A673 (cell line): ENCODE data around the gene CRELD2. TPM values are rescaled to one million over a fixed set of nuclear protein-coding genes. Genes with fewer than 3 reads are reported as not detected.

ENCODE experiments used
- BruUV-seq: library from RNA; stranded (reverse); fragments of 400-500 nt; replicated peaks from 2 replicates; lab custom pipeline; 2021; lab: Mats Ljungman, UMichigan
- CTCF ChIA-PET: fragments of 300-600 bp; sonication (Branson Sonifier 250); formaldehyde crosslinking; loops from one replicate; lab custom pipeline; 2022; ENCODE audit warnings: antibody characterized with exemption; lab: Charles Lee
- POLR2A ChIA-PET: fragments of 300-600 bp; sonication (Branson Sonifier 250); formaldehyde crosslinking; loops from one replicate; lab custom pipeline; 2022; ENCODE audit warnings: antibody characterized with exemption; ENCODE audit not compliant: low non-redundant PET; lab: Charles Lee
- DNase-seq: peaks from one replicate; pipeline ENCODE4 v3.0.0-alpha.2; 2015; ENCODE audit warnings: low spot score
- H3K27ac ChIP-seq: fragments of 200-600 bp; sonication (generic); 2 replicates; pipeline ENCODE4 v1.5.1; 2016; ENCODE audit warnings: mixed run types, low read depth, mild to moderate bottlenecking, mixed read lengths, antibody characterized with exemption, low read length; ENCODE audit not compliant: poor library complexity, severe bottlenecking
- H3K27me3 ChIP-seq: fragments of 200-600 bp; sonication (generic); replicated peaks from 2 replicates; pipeline ENCODE4 v1.6.1; 2017; ENCODE audit warnings: mixed run types, low read depth, mild to moderate bottlenecking, mixed read lengths, antibody characterized with exemption, low read length; ENCODE audit not compliant: insufficient read depth, poor library complexity
- H3K36me3 ChIP-seq: fragments of 200-600 bp; sonication (generic); 2 replicates; pipeline ENCODE4 v1.6.1; 2016; ENCODE audit warnings: mixed run types, mild to moderate bottlenecking, mixed read lengths, antibody characterized with exemption, low read length; ENCODE audit not compliant: insufficient read depth, poor library complexity, severe bottlenecking
- H3K4me1 ChIP-seq: fragments of 200-600 bp; sonication (generic); 2 replicates; pipeline ENCODE4 v1.6.1; 2017; ENCODE audit warnings: mixed run types, mild to moderate bottlenecking, mixed read lengths, antibody characterized with exemption, low read length; ENCODE audit not compliant: insufficient read depth, poor library complexity, severe bottlenecking
- H3K4me3 ChIP-seq: fragments of 200-600 bp; sonication (generic); 2 replicates; pipeline ENCODE4 v1.5.1; 2016; ENCODE audit warnings: low read depth, mixed run types, mild to moderate bottlenecking, mixed read lengths, low read length; ENCODE audit not compliant: poor library complexity, severe bottlenecking
- H3K9me3 ChIP-seq: fragments of 200-600 bp; sonication (generic); 2 replicates; pipeline ENCODE4 v1.6.1; 2016; ENCODE audit warnings: mixed run types, low read depth, mild to moderate bottlenecking, mixed read lengths, antibody characterized with exemption, low read length; ENCODE audit not compliant: poor library complexity, severe bottlenecking
- EZH2 ChIP-seq: fragments of 200-600 bp; sonication (generic); IDR thresholded peaks from 2 replicates; pipeline ENCODE4 v1.6.1; 2017; ENCODE audit warnings: borderline replicate concordance, low read depth, mild to moderate bottlenecking, mixed read lengths, antibody characterized with exemption, low read length; ENCODE audit not compliant: poor library complexity, severe bottlenecking
- intact Hi-C: fragments of 100-400 bp; cut with micrococcal nuclease; formaldehyde crosslinking; loops from one replicate; pipeline ENCODE4 v1.10.0; 2022; ENCODE audit not compliant: unreplicated experiment
- total RNA-seq: library from RNA; stranded (reverse); gene quantifications from 2 replicates; pipeline ENCODE4 v1.2.3, GENCODE V29; 2021
- TF ChIP-seq, protein P1 (sequence below): fragments of 300-800, 200-600 bp; sonication (generic); conservative IDR thresholded peaks from 2 replicates; pipeline ENCODE4 v1.5.1; 2017; ENCODE audit warnings: low read depth, mild to moderate bottlenecking, antibody characterized with exemption, low read length, moderate library complexity, mixed read lengths

The CRELD2 gene
- total RNA-seq, 1 experiment from 2014 or later, result 54.7 TPM

DNA sequence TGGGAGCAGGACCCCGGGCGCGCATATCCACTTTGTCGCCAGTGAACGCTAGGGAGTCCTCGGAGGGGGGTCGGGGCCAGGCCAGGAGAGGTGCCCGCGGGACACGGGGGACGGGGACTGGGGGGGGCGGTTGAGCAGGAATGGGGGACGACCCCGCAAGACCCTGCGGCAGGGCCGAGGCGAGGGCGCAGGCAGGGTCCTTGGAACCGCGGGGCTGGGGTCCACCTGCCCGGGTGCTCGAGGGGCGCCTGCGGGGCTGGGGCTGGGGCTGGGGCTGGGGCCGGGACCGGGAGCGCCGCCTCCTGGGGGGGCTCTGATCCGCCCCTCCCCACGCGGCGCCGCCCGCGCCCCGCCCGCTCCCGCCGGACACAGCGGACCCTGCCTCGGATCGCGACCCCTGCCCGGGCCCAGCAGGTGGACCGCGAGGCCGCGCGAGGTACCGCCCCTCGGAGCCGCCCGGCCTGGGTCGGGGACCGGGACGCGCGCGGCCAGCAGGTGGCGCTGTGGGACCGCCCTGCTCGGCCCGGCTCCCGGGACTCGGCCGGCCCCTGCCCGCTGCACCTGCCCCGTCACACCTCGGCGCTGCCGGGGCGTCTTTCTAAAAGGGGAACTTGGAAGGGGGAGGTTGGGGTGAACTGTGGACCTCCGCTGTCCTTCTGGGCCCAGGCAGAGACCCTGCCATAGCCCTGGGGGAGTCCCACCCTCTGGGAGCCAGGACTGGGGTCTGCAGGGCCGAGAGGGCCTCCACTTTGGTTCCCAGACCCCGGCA is 11.0 kb downstream of the CRELD2 start:
- H3K27ac ChIP-seq, result no peak overlapping the region
- H3K27me3 ChIP-seq, result no peaks in the 10 kb centered on the region
- H3K4me3 ChIP-seq, result peak overlapping the region; percentile 31
- intact Hi-C loops, result loop anchor here (1.0 to 5.0 kb wide), 2 partner anchors 101 to 218 kb away; no protein-coding TSS in a partner anchor
- no peaks in the 10 kb centered on the region for H3K36me3 ChIP-seq
- DNase-seq, result peak; percentile 65
- ChIA-PET CTCF (interaction anchor here (2.0 kb wide), 1 partner anchor 102 kb away, joined by 31 read pairs; no protein-coding TSS in a partner anchor), POLR2A (no interaction called here)
- no TSS peak for BruUV-seq
- H3K4me1 ChIP-seq, result peaks cover 7% of the 10 kb centered on the region
- no peaks in the 10 kb centered on the region for H3K9me3 ChIP-seq
- no peak for TF ChIP-seq EZH2
- TF ChIP-seq, protein P1, sequence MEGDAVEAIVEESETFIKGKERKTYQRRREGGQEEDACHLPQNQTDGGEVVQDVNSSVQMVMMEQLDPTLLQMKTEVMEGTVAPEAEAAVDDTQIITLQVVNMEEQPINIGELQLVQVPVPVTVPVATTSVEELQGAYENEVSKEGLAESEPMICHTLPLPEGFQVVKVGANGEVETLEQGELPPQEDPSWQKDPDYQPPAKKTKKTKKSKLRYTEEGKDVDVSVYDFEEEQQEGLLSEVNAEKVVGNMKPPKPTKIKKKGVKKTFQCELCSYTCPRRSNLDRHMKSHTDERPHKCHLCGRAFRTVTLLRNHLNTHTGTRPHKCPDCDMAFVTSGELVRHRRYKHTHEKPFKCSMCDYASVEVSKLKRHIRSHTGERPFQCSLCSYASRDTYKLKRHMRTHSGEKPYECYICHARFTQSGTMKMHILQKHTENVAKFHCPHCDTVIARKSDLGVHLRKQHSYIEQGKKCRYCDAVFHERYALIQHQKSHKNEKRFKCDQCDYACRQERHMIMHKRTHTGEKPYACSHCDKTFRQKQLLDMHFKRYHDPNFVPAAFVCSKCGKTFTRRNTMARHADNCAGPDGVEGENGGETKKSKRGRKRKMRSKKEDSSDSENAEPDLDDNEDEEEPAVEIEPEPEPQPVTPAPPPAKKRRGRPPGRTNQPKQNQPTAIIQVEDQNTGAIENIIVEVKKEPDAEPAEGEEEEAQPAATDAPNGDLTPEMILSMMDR, result no peak; the same call in 1 of the 2 replicates

DNA sequence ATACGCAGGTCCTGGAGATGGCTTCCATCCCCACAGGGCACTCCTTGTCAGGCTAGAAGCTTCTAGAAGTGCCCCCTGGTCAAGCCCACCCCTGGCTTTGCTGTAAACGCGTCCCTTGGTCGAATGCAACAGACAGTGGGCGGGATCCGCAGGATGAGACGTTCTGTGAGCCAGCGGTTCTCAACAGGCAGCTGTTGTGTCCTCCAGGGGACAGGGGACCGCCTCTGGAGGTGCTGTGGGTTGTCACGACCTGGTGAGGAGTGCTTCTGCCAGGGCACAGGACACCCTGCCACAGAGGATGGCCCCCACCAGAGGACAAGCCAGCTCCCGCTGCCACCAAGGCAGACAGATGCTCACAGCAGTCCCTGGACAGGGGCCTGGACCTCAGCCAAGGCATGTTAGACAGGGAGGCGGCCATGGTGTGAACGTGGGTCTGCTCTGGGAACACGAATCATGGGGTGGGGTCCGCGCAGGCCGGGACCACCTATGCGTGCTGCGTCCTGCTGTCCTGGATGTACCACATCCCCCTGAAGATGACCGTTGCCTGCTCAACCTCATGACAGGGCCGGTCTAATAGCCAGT is 11.7 kb downstream of the CRELD2 start:
- POLR2A ChIA-PET, result no interaction called here
- intact Hi-C loops, result loop anchor here (1.0 to 5.0 kb wide), 5 partner anchors 47 to 277 kb away; no protein-coding TSS in a partner anchor

More for the DNA sequence above, 11.7 kb downstream of the CRELD2 start:
- Histone ChIP-seq H3K36me3 (no peaks in the 10 kb centered on the region), H3K4me1 (peaks cover 14% of the 10 kb centered on the region), H3K4me3 (no peak overlapping the region), H3K27me3 (no peaks in the 10 kb centered on the region), H3K27ac (no peak overlapping the region), H3K9me3 (no peaks in the 10 kb centered on the region)
- TF ChIP-seq, protein P1, result no peak
- no peak for TF ChIP-seq EZH2
- no TSS peak for BruUV-seq
- no peak for DNase-seq
- CTCF ChIA-PET, result interaction anchor here (2.0 kb wide), 1 partner anchor 101 kb away, joined by 31 read pairs; no protein-coding TSS in a partner anchor
